ENCODE results near the gene NYNRIN.

Gene NYNRIN

DNA sequence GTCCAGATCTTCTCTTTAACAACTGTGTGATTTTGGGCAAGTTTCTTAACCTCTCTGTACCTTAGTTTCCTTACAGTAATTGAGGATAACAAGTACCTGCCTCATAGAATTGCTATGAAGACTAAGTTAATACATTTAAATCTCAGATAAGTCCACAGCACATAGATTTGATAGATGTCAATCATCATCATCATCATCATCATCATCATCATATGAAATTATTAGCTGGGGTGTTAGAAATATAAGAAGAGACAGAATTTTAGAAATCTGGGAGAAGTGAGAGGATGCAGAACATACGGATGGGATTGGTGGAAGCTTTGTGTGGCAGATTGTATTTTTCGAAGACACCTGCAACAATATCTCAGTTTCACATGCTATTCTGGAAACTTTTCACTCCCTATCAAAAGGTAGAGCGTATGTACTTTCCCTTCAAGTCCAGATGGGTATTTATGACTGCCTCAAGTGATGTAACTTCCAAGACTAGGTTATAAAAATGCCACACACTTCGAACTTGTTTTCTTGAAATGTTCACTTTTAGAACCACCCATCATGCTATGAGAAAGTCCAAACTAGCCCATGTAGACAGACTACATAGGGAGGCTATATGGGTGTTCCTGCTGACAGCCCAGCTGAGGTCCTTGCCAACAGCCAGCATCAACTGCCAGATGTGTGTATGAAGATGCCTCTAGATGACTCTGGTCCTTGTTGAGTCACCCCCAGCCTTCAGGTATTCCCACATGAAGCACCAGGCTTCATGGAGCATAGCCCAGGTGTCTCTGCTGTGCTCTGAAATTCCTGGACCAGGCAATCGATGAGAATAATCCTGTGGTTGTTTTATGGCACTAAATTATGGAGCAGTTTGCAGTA, 64.4 kb downstream of the NYNRIN start:
- DNase-seq: no peak

DNA sequence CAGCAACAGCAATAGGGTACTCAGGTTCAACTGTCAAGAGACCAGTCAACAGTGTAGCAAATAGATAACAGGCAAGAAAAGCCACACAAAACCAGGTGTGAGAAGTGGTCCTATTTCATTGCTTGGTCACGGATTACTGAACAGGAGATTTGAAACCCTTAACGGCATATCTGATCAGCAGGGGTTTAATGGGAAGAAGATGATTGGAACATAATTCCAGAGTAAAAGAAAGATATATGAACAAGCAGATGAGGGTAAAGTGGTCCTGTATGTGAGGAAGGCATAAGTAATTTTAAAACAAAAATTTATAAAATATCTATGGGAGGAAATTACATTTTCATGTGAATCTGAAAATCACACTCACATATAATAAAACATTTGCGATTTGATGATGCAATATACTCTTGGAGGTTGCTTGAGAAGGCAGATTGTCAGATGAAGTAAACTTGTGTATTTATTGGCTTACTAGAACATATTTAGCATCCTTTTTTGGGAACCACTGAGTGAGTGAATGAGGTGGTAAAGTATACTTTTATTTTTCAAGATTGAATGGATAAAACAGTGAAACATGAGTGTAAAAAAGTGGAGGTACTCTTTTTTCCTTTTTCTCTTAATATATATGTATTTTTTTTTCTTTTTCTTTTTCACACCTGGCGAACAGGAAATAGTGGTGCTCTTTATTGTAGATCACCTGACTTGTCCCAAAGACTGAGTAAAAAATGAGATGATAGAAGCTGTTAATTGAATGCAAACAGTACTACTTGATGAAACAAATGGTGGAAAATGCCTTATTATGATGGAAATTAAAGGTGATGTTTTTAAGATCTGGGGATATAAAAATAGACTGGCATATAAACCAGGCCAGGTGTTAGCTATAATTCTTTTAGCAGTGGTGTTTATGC, 65.3 kb downstream of the NYNRIN start:
- no peak for DNase-seq

DNA sequence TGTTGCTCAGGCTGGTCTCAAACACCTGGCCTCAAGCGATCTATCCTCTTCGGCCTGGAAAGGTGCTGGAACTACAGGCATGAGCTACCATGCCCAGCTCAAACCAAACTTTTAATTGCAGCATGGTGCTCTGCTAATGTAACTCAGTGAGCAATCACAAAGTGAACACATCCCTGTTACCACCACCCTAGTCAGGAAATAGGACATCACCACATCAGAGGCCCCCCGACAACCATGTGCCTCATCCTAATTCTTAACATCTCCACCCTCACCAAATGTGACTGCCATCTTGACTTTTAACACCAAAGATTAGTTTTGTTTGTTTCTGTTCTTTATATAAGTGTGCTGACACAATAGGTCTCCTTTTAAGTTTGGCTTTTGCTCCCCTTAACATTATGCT, 66.6 kb downstream of the NYNRIN start:
- no peak for DNase-seq

DNA sequence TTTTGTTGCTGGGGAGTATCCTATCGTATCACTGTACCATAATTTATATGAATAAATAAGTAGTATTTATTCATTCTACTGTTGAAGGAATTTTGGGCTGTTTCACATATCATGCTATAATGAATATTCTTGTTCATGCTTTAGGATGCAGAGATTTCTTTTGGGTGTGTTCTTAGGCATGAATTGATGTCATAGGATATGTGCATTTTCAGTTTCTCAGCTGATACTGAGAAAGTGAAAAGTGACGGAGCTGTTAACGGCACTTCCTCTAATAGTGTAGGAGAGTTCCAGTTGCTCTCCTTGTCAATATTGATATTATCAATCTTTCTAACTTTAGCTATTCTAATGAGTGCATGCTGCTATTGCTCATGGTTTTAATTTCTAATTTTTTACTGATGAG, 67.0 kb downstream of the NYNRIN start:
- no peak for DNase-seq
